ENCODE data around the gene RBM15B. TPM values are rescaled to one million over a fixed set of nuclear protein-coding genes. Genes with fewer than 3 reads are reported as not detected.
"Not testable (repeated sequence)": the region's sequence is repeated elsewhere in the genome, so short reads cannot be mapped to it uniquely, and the experiment has no call there.

Gene RBM15B
- total and polyA plus RNA-seq, 2 donors (not counting 1 experiment from before 2014, with no cell fraction given): 10.8 to 29.5 TPM

- not testable (repeated sequence) for H3K27ac Mint-ChIP-seq; H3K9ac ChIP-seq (ENCODE audit: low read length); H3K4me3 Mint-ChIP-seq; H3K4me2 ChIP-seq (replicated peaks; ENCODE audit: low read depth, low read length, poor library complexity, severe bottlenecking); H3K4me3 ChIP-seq (ENCODE audit: control extremely low read depth in 1 of 5, extremely low read depth in 1 of 5, insufficient read depth in 1 of 5, low read depth in 2 of 5, low read length in 4 of 5); H3K27me3 ChIP-seq (replicated peaks in 1 of 4; ENCODE audit: control extremely low read depth in 1 of 4, control insufficient read depth in 3 of 4, insufficient read depth in 4 of 4, low read length in 3 of 4); H2AFZ ChIP-seq (ENCODE audit: insufficient read depth, low read depth, low read length, poor library complexity, severe bottlenecking); H3K27ac ChIP-seq (ENCODE audit: low read length in 2 of 2); ATAC-seq (ENCODE audit: low read depth); DNase-seq; H3K9me3 Mint-ChIP-seq (ENCODE audit: insufficient read depth); H3K9me3 ChIP-seq (ENCODE audit: control extremely low read depth in 1 of 3, control insufficient read depth in 2 of 3, insufficient read depth in 1 of 3, low read length in 2 of 3); H3K27me3 Mint-ChIP-seq
- peaks cover 55% of the 10 kb centered on the region for H3K4me1 Mint-ChIP-seq
- ChIA-PET CTCF (interaction anchor here (0.8 to 8.6 kb wide), 5 partner anchors 9 to 773 kb away, joined by 3 to 67 read pairs (median 18); partner anchors contain the start of genes CISH, DCAF1 and MAPKAPK3), POLR2A (interaction anchor here (0.6 kb wide), 1 partner anchor 113 kb away, joined by 6 read pairs; the partner anchor contains the start of gene DCAF1)
- H3K36me3 ChIP-seq (replicated peaks in 1 of 2; ENCODE audit: control extremely low read depth in 1 of 2, control insufficient read depth in 1 of 2, extremely low read depth in 1 of 2, insufficient read depth in 2 of 2, low read length in 1 of 2): peaks cover 0 to 21% of the 10 kb centered on the region in 2 experiments
- intact Hi-C loops (cut with micrococcal nuclease): loop anchor here (5.0 to 10.0 kb wide), 2 partner anchors 555 to 1092 kb away; partner anchors contain the start of genes HYAL3, IFRD2, NAA80 and PARP3
- H3K79me2 ChIP-seq (ENCODE audit: control insufficient read depth, insufficient read depth, low read length): peaks cover 48% of the 10 kb centered on the region
- peaks cover 36 to 45% of the 10 kb centered on the region in 2 donors for H3K4me1 ChIP-seq (ENCODE audit: control insufficient read depth in 2 of 2, insufficient read depth in 2 of 2, low read length in 2 of 2)
- no CpG with 5 or more reads among the region's 6 CpGs for WGBS (ENCODE audit: insufficient coverage)
- peaks cover 12% of the 10 kb centered on the region for H4K20me1 ChIP-seq (ENCODE audit: control insufficient read depth, insufficient read depth, low read length, poor library complexity, severe bottlenecking)
These were observed 3.8 kb upstream of the RBM15B start for GRCh38 chr3:51387281-51387680.

GRCh38 chr3:51388286-51389029, 2.6 kb upstream of the RBM15B start:
- Histone ChIP-seq H3K36me3 (replicated peaks in 1 of 2; ENCODE audit: control extremely low read depth in 1 of 2, control insufficient read depth in 1 of 2, extremely low read depth in 1 of 2, insufficient read depth in 2 of 2, low read length in 1 of 2) (peaks cover 0 to 33% of the 10 kb centered on the region in 2 experiments), H3K27me3 (replicated peaks in 1 of 4; ENCODE audit: control extremely low read depth in 1 of 4, control insufficient read depth in 3 of 4, insufficient read depth in 4 of 4, low read length in 3 of 4) (no peaks in the 10 kb centered on the region), H4K20me1 (ENCODE audit: control insufficient read depth, insufficient read depth, low read length, poor library complexity, severe bottlenecking) (peaks cover 24% of the 10 kb centered on the region), H3K4me1 (ENCODE audit: control insufficient read depth in 2 of 2, insufficient read depth in 2 of 2, low read length in 2 of 2) (peaks cover 39 to 50% of the 10 kb centered on the region in 2 donors), H3K27ac (ENCODE audit: low read length in 2 of 2) (no peak overlapping the region), H2AFZ (ENCODE audit: insufficient read depth, low read depth, low read length, poor library complexity, severe bottlenecking) (no peak overlapping the region), H3K9ac (ENCODE audit: low read length) (no peak overlapping the region), H3K9me3 (ENCODE audit: control extremely low read depth in 1 of 3, control insufficient read depth in 2 of 3, insufficient read depth in 1 of 3, low read length in 2 of 3) (no peaks in the 10 kb centered on the region), H3K4me3 (ENCODE audit: control extremely low read depth in 1 of 5, extremely low read depth in 1 of 5, insufficient read depth in 1 of 5, low read depth in 2 of 5, low read length in 4 of 5) (no peak overlapping the region), H3K79me2 (ENCODE audit: control insufficient read depth, insufficient read depth, low read length) (peaks cover 56% of the 10 kb centered on the region), H3K4me2 (replicated peaks; ENCODE audit: low read depth, low read length, poor library complexity, severe bottlenecking) (no peak overlapping the region)
- ChIA-PET POLR2A (interaction anchor here (0.7 kb wide), 1 partner anchor 773 kb away, joined by 3 read pairs; no protein-coding TSS in a partner anchor), CTCF (interaction anchor here (0.6 to 8.6 kb wide), 8 partner anchors 10 to 774 kb away, joined by 3 to 67 read pairs (median 15); partner anchors contain the start of genes CISH, DCAF1 and MAPKAPK3)
- no peak for TF ChIP-seq EZH2 (IDR thresholded peaks at IDR 0.05; ENCODE audit: borderline replicate concordance, insufficient read depth, low read depth, low read length, poor library complexity, severe bottlenecking)
- TF ChIP-seq CTCF (IDR thresholded peaks at IDR 0.05): no peak
- Mint-ChIP-seq H3K4me3 (no peak overlapping the region), H3K27me3 (no peaks in the 10 kb centered on the region), H3K4me1 (peaks cover 64% of the 10 kb centered on the region), H3K9me3 (ENCODE audit: insufficient read depth) (no peaks in the 10 kb centered on the region), H3K27ac (peak overlapping the region; percentile 26)
- peak; percentile 23 for DNase-seq
- no peak for ATAC-seq (ENCODE audit: low read depth)
- 91% methylated on average over 5 of the region's 6 CpGs for WGBS (ENCODE audit: insufficient coverage)
- intact Hi-C loops (cut with micrococcal nuclease): loop anchor here (1.0 to 10.0 kb wide), 3 partner anchors 554 to 1094 kb away; partner anchors contain the start of genes HYAL3, IFRD2, NAA80 and PARP3
